HAP-1 (cell line): ENCODE measurements around the gene TPRX2.
"Not testable (repeated sequence)": the region's sequence is repeated elsewhere in the genome, so short reads cannot be mapped to it uniquely, and the experiment has no call there.

ENCODE experiments used
- DNase-seq, 2 experiments: peaks; one replicate each; pipeline ENCODE4 v3.0.0-alpha.2; 2016 to 2020; ENCODE audit warnings: low spot score in 2 of 2
- H3K27me3 ChIP-seq: fragments of 250-450 bp; sonication (Bioruptor Pico); 2 replicates; pipeline ENCODE4 v1.5.1; 2020; ENCODE audit warnings: low read depth, mild to moderate bottlenecking, moderate library complexity
- H3K36me3 ChIP-seq: fragments of 250-450 bp; sonication (Bioruptor Pico); replicated peaks from 2 replicates; pipeline ENCODE4 v1.5.1; 2020; ENCODE audit warnings: mild to moderate bottlenecking
- H3K4me1 ChIP-seq: fragments of 250-450 bp; sonication (Bioruptor Pico); 2 replicates; pipeline ENCODE4 v1.5.1; 2020; ENCODE audit warnings: mild to moderate bottlenecking
- H3K4me3 ChIP-seq: fragments of 250-450 bp; sonication (Bioruptor Pico); 2 replicates; pipeline ENCODE4 v1.5.1; 2020; ENCODE audit warnings: mild to moderate bottlenecking, moderate library complexity
- H3K9me3 ChIP-seq: fragments of 250-450 bp; sonication (Bioruptor Pico); 2 replicates; pipeline ENCODE4 v1.5.1; 2020; ENCODE audit warnings: mild to moderate bottlenecking, moderate library complexity
- in situ Hi-C: fragments of 300-500 bp; cut with MboI; formaldehyde crosslinking; loops from 3 replicates; pipeline ENCODE4 v1.14.3; 2020; ENCODE audit warnings: low sequenced_read_pairs, inconsistent platforms, mixed read lengths

Gene TPRX2

GRCh38 chr19:47842941-47843340, 16.1 kb upstream of the TPRX2 start:
- H3K9me3 ChIP-seq: no peaks in the 10 kb centered on the region
- no peak for DNase-seq
- in situ Hi-C loops: no loop called here
- H3K4me1 ChIP-seq: no peaks in the 10 kb centered on the region
- H3K4me3 ChIP-seq: no peak overlapping the region
- no peaks in the 10 kb centered on the region for H3K27me3 ChIP-seq
- H3K36me3 ChIP-seq: no peaks in the 10 kb centered on the region

DNA sequence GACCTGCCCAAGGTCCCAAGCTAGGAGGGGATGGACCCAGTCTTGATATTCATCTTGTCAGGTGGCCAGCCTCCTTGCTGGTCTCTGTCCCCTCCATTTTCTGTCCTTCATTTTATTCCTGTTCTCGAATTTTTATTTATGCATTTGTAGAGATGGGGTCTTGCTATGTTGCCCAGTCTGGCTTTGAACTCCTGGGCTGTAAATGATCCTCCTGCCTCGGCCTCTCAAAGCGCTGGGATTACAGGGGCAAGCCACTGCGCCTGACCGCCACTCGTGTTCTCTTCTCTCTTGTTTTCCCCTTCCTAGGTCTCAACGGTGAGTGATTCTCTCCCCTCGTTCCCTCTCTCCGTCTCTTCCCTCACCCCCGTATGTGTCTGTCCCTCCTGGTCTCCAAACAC, 10.6 kb upstream of the TPRX2 start:
- peaks cover 16% of the 10 kb centered on the region for H3K4me1 ChIP-seq
- DNase-seq: no peak
- in situ Hi-C loops: no loop called here
- H3K36me3 ChIP-seq: no peaks in the 10 kb centered on the region
- H3K4me3 ChIP-seq: peak overlapping the region; percentile 21
- H3K27me3 ChIP-seq: no peaks in the 10 kb centered on the region
- no peaks in the 10 kb centered on the region for H3K9me3 ChIP-seq

GRCh38 chr19:47848823-47849473, 10.1 kb upstream of the TPRX2 start:
- Histone ChIP-seq H3K4me1 (peaks cover 16% of the 10 kb centered on the region), H3K9me3 (no peaks in the 10 kb centered on the region), H3K36me3 (no peaks in the 10 kb centered on the region), H3K27me3 (no peaks in the 10 kb centered on the region), H3K4me3 (peak overlapping the region; percentile 21)
- in situ Hi-C loops: no loop called here
- DNase-seq: peak; percentile 80 to 88

- H3K4me1 ChIP-seq: peaks cover 19% of the 10 kb centered on the region
- H3K9me3 ChIP-seq: no peaks in the 10 kb centered on the region
- no peaks in the 10 kb centered on the region for H3K27me3 ChIP-seq
- H3K4me3 ChIP-seq: no peak overlapping the region
- DNase-seq: no peak
- in situ Hi-C loops: no loop called here
- no peaks in the 10 kb centered on the region for H3K36me3 ChIP-seq
These were observed 6.0 kb upstream of the TPRX2 start for GRCh38 chr19:47853003-47853402.

DNA sequence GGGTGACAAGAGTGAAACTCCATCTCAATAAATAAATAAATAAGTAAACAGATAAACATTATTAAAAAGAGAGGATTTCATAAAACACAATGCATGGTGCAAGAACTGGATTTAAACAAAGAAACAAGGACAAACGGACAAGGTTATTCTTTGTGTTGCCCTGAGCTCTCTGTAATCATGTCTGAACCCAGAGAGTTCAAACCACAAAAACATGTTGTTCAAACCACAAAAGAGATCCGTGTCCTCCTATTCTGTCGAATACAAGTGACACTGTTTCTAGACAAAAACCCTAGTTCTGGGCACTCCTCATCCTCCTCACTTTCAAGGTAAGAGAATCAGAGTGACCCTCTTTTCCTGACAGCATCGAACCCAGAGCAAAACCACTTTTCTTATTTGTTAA, 4.6 kb upstream of the TPRX2 start:
- no peaks in the 10 kb centered on the region for H3K36me3 ChIP-seq
- no peak for DNase-seq
- H3K4me3 ChIP-seq: no peak overlapping the region
- in situ Hi-C loops: no loop called here
- H3K4me1 ChIP-seq: peaks cover 9% of the 10 kb centered on the region
- H3K9me3 ChIP-seq: no peaks in the 10 kb centered on the region
- H3K27me3 ChIP-seq: no peaks in the 10 kb centered on the region

GRCh38 chr19:47858231-47858630, 804 bp upstream of the TPRX2 start:
- DNase-seq, H3K4me3 ChIP-seq, in situ Hi-C loops: not testable (repeated sequence)

GRCh38 chr19:47859838-47860237, 803 bp downstream of the TPRX2 start:
- in situ Hi-C loops, DNase-seq, H3K27me3 ChIP-seq, H3K36me3 ChIP-seq, H3K4me3 ChIP-seq, H3K9me3 ChIP-seq: not testable (repeated sequence)
- H3K4me1 ChIP-seq: peaks cover 14% of the 10 kb centered on the region

More at GRCh38 chr19:47858231-47858630, 804 bp upstream of the TPRX2 start:
- H3K9me3 ChIP-seq, H3K4me1 ChIP-seq, H3K27me3 ChIP-seq, H3K36me3 ChIP-seq: not testable (repeated sequence)

DNA sequence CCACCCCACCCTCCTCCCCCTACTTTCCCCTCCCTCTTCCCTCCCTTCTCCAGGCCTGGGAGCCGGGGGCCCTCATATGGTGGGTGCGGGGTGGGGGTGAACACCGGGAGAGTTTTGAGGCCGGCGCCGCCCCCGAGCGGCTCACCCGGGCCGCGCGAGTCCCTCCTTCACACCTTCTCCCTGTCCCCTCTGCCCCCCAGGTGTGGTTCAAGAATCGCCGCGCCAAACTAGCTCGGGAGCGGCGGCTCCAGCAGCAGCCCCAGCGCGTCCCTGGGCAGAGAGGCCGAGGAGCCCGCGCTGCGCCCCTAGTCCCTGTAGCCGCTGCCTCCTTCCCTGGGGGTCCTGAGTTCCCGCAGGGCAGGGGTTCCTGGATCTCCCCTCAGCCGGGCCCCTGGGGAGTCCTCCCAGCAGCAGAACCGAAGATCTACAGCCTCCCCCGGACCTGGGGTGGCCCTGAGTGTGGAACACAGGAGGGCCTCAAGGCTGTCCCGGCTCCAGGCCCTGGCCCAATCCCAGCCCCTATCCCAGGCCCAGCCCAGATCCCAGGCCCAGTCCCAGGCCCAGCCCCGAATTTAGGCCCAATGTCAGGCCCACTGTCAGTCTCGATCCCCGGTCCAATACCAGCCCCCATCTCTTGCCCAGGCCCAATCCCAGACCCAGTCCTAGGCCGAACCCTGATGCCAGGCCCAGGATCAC, 1.7 kb downstream of the TPRX2 start:
- H3K4me3 ChIP-seq: no peak overlapping the region
- no peaks in the 10 kb centered on the region for H3K27me3 ChIP-seq
- H3K36me3 ChIP-seq: no peaks in the 10 kb centered on the region
- in situ Hi-C loops: no loop called here
- no peak for DNase-seq
- H3K9me3 ChIP-seq: no peaks in the 10 kb centered on the region
- H3K4me1 ChIP-seq: peaks cover 14% of the 10 kb centered on the region

- H3K4me3 ChIP-seq: no peak overlapping the region
- H3K36me3 ChIP-seq: no peaks in the 10 kb centered on the region
- no peak for DNase-seq
- peaks cover 14% of the 10 kb centered on the region for H3K4me1 ChIP-seq
- H3K27me3 ChIP-seq: no peaks in the 10 kb centered on the region
- in situ Hi-C loops: no loop called here
- H3K9me3 ChIP-seq: no peaks in the 10 kb centered on the region
These were observed 2.6 kb downstream of the TPRX2 start for GRCh38 chr19:47861630-47862029.

DNA sequence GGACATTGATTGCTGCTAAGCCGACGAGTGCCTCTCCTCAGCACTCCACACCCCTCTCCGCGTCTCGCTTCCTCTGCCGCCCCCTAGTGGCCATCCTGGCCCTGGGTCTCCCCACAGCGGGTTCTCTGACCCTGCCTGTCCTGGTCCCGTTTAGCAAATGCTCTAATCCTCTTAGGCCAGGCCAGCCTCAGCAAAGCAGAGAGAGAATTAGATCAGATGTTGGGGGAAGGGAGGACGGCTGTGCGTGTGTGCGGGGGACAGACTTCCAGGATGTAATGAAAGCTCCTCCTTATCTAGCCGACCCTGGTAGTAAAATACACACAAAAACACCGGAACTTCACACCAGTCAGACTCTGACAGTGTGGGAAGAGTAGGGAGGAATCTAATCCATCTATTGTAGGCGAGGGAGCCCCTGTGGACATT, 4.5 kb downstream of the TPRX2 start:
- DNase-seq: peak; percentile 91 to 99
- no peaks in the 10 kb centered on the region for H3K36me3 ChIP-seq
- H3K9me3 ChIP-seq: no peaks in the 10 kb centered on the region
- H3K27me3 ChIP-seq: no peaks in the 10 kb centered on the region
- no peak overlapping the region for H3K4me3 ChIP-seq
- in situ Hi-C loops: no loop called here
- H3K4me1 ChIP-seq: peaks cover 14% of the 10 kb centered on the region

GRCh38 chr19:47865166-47865565, 6.1 kb downstream of the TPRX2 start:
- H3K4me3 ChIP-seq: no peak overlapping the region
- in situ Hi-C loops: no loop called here
- H3K27me3 ChIP-seq: no peaks in the 10 kb centered on the region
- H3K4me1 ChIP-seq: peaks cover 14% of the 10 kb centered on the region
- DNase-seq: no peak
- no peaks in the 10 kb centered on the region for H3K36me3 ChIP-seq
- H3K9me3 ChIP-seq: no peaks in the 10 kb centered on the region

GRCh38 chr19:47878906-47879305, 19.9 kb downstream of the TPRX2 start:
- Histone ChIP-seq H3K36me3 (no peaks in the 10 kb centered on the region), H3K4me3 (no peak overlapping the region), H3K27me3 (no peaks in the 10 kb centered on the region), H3K9me3 (no peaks in the 10 kb centered on the region), H3K4me1 (no peaks in the 10 kb centered on the region)
- in situ Hi-C loops: loop anchor here (25.0 kb wide), 1 partner anchor 133 kb away; no protein-coding TSS in a partner anchor
- DNase-seq: no peak

GRCh38 chr19:47879385-47879784, 20.4 kb downstream of the TPRX2 start:
- H3K36me3 ChIP-seq, H3K4me3 ChIP-seq, H3K4me1 ChIP-seq, H3K9me3 ChIP-seq, H3K27me3 ChIP-seq, DNase-seq: not testable (repeated sequence)
- in situ Hi-C loops: loop anchor here (25.0 kb wide), 1 partner anchor 133 kb away; no protein-coding TSS in a partner anchor

GRCh38 chr19:47881757-47882156, 22.7 kb downstream of the TPRX2 start:
- Histone ChIP-seq H3K27me3 (peaks cover 10% of the 10 kb centered on the region), H3K4me3 (no peak overlapping the region), H3K9me3 (no peaks in the 10 kb centered on the region), H3K4me1 (no peaks in the 10 kb centered on the region), H3K36me3 (no peaks in the 10 kb centered on the region)
- no peak for DNase-seq
- in situ Hi-C loops: loop anchor here (25.0 kb wide), 1 partner anchor 131 kb away; no protein-coding TSS in a partner anchor
